ENCODE measurements around the gene RPL10. TPM values are rescaled to one million over a fixed set of nuclear protein-coding genes. Genes with fewer than 3 reads are reported as not detected.

The RPL10 gene
- total RNA-seq, 4 donors from 2014 or later: 4,372 to 6,501 (median 5,244) TPM

DNA sequence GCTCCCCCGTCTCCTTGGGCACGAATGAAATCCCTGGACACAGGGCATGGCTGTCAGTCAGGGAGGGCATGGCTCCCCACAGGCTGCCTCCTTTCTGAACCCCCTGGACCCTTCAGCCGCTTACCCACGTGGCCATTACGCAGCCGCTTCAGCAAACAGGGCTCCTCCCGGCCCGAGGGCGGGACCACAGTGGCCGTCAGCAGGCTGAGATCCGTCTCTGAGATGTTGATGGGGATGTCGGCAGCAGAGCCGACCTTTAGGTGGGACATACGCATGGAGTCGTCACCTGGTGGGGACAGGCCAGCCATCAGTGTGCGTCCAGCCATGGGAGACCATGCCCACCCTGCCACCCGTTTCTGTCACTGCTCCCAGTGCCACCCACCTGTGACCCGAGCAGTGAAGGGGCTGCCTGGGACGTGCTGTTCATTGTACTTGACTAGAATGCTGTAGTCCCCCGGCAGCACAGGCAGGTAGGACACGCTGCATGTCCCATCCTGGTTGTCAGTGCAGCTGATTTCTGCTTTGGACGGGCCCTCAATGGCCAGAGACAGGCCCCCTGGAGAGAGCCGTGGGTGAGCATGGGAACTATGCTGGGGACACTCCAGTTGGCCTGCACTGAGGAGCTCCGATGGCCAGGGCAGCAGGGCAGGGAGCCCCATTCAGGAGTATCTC lies 44.9 kb upstream of the RPL10 start:
- no peak for DNase-seq (ENCODE audit: low spot score in 2 of 2)
- Histone ChIP-seq H3K9me3 (no peaks in the 10 kb centered on the region), H3K4me3 (no peak overlapping the region), H3K4me1 (no peaks in the 10 kb centered on the region), H3K36me3 (peaks cover 0 to 100% (median 5%) of the 10 kb centered on the region in 3 donors), H3K27ac (no peak overlapping the region), H3K27me3 (no peaks in the 10 kb centered on the region)
- TF ChIP-seq POLR2A (IDR thresholded peaks at IDR 0.05) (no peak), EP300 (IDR thresholded peaks at IDR 0.05) (no peak)
- TF ChIP-seq, protein P1, sequence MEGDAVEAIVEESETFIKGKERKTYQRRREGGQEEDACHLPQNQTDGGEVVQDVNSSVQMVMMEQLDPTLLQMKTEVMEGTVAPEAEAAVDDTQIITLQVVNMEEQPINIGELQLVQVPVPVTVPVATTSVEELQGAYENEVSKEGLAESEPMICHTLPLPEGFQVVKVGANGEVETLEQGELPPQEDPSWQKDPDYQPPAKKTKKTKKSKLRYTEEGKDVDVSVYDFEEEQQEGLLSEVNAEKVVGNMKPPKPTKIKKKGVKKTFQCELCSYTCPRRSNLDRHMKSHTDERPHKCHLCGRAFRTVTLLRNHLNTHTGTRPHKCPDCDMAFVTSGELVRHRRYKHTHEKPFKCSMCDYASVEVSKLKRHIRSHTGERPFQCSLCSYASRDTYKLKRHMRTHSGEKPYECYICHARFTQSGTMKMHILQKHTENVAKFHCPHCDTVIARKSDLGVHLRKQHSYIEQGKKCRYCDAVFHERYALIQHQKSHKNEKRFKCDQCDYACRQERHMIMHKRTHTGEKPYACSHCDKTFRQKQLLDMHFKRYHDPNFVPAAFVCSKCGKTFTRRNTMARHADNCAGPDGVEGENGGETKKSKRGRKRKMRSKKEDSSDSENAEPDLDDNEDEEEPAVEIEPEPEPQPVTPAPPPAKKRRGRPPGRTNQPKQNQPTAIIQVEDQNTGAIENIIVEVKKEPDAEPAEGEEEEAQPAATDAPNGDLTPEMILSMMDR (IDR thresholded peaks at IDR 0.05): no peak
- 84 to 88% methylated on average over 6 to 22 of the region's 24 CpGs for WGBS, 2 donors

DNA sequence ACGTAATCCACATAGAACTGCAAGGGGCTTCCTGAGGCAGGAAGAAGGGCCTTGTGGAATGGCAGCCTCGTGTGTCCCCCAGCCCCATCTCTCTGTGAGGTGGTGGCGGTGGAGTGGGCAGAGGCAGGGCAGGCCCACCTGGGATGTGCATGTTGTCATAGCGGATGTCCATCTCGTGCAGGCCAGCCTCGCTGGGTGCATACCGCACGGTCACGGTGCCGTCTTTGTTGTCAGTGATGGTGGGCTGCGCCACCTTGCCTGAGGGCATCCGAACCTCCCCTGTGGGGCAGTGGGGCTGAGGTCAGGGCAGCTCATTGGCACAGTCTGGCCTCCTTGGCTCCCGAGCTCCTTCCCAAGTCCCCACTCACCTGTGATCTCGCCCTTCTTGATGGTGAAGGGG lies 44.2 kb upstream of the RPL10 start:
- no peak overlapping the region for H3K4me3 ChIP-seq
- no peak for TF ChIP-seq EP300 (IDR thresholded peaks at IDR 0.05)
- TF ChIP-seq POLR2A (IDR thresholded peaks at IDR 0.05): no peak
- TF ChIP-seq, protein P1 (IDR thresholded peaks at IDR 0.05): no peak
- no peaks in the 10 kb centered on the region for H3K4me1 ChIP-seq
- peaks cover 0 to 100% (median 6%) of the 10 kb centered on the region in 3 donors for H3K36me3 ChIP-seq
- no peak for DNase-seq (ENCODE audit: low spot score in 2 of 2)
- no peak overlapping the region for H3K27ac ChIP-seq
- 91 to 100% methylated on average over 2 to 11 of the region's 14 CpGs for WGBS, 2 donors
- no peaks in the 10 kb centered on the region for H3K9me3 ChIP-seq
- H3K27me3 ChIP-seq: no peaks in the 10 kb centered on the region

DNA sequence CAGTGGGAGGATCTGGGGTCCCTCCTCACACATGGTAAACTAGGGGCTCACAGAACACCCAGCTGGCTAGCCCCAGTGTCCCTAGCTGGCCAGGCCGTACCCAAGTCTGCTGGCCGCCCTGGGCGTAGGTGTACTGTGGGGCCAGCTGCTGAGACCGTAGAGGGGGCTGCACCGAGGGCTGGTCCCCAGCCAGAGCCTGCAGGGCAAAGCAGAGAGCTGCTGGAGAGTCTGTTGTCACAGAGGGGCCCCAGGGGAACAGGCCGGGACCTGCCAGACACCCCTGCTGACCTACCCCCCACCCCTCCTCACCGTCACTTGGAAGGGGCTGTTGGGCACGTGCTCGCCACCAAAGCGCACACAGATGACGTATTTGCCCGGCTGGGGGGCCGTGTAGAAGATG lies 43.7 kb upstream of the RPL10 start:
- DNase-seq (ENCODE audit: low spot score in 2 of 2): no peak
- Histone ChIP-seq H3K27ac (no peak overlapping the region), H3K4me3 (no peak overlapping the region), H3K36me3 (peaks cover 0 to 100% (median 8%) of the 10 kb centered on the region in 3 donors), H3K9me3 (no peaks in the 10 kb centered on the region), H3K27me3 (no peaks in the 10 kb centered on the region), H3K4me1 (no peaks in the 10 kb centered on the region)
- no peak for TF ChIP-seq EP300 (IDR thresholded peaks at IDR 0.05)
- TF ChIP-seq, protein P1 (IDR thresholded peaks at IDR 0.05): no peak
- TF ChIP-seq POLR2A (IDR thresholded peaks at IDR 0.05): no peak
- WGBS, 2 donors: 81% methylated on average over 7 of the region's 13 CpGs; no CpG with 5 or more reads in 1 of the 2 donors

DNA sequence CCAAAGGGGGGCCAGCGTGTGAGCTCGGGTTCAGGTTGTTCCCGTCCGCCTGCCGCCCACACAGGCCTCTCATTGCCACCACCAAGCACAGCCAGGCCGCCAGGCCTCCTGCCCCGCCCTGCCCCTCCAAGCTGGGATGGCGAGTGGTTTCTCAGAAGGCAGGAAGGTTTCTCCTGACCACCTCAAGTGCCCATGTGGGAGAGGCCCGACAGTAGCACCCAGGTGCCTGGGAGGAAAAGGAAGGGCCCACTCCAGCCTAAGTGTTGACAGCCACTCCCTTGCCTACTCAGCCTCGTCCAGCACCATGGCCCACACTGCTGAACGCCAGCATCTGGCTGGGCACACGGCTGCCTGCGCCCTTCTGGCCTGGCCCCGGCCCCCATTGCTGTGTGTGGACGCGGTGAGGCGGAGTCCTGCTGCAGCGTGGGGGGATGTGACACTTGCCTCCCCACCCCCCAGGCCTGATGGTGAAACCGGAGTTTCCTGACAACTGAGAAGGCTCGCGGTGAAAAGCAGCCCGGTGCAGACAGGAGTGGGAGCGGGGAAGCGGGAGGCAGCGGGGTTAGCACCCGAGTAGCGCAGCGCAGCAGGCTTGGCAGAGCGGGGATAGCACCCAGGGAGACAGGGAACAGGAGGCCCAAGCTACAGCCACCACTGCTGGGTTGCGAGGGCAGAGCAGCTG lies 42.9 kb upstream of the RPL10 start:
- no peak for DNase-seq (ENCODE audit: low spot score in 2 of 2)
- H3K9me3 ChIP-seq: no peaks in the 10 kb centered on the region
- peaks cover 0 to 100% (median 12%) of the 10 kb centered on the region in 3 donors for H3K36me3 ChIP-seq
- 78 to 89% methylated on average over 10 to 27 of the region's 30 CpGs for WGBS, 2 donors
- H3K4me3 ChIP-seq: no peak overlapping the region
- TF ChIP-seq EP300 (IDR thresholded peaks at IDR 0.05) (no peak), POLR2A (IDR thresholded peaks at IDR 0.05) (no peak)
- TF ChIP-seq, protein P1 (IDR thresholded peaks at IDR 0.05): no peak
- no peaks in the 10 kb centered on the region for H3K4me1 ChIP-seq
- no peaks in the 10 kb centered on the region for H3K27me3 ChIP-seq
- no peak overlapping the region for H3K27ac ChIP-seq

DNA sequence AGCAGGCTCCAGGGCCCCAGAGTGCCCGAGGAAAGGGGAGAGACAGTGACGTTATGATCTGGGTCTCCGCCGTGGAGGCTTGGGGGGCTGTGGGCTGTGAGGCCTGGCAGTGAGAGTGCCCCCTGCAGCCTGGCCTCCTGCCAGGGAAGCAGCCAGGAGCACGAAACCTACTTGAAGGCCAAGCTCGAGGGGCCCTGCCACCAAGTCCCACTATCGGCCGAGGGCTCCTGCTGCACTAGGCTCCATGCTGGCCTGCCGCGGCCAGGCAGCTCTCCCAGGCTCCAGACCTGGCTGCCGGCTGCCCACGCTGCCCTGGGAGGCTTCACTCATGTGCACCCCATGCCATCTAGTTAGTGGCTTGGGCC lies 42.4 kb upstream of the RPL10 start:
- no peak for DNase-seq (ENCODE audit: low spot score in 2 of 2)
- H3K9me3 ChIP-seq: no peaks in the 10 kb centered on the region
- H3K4me1 ChIP-seq: no peaks in the 10 kb centered on the region
- no peaks in the 10 kb centered on the region for H3K27me3 ChIP-seq
- no peak overlapping the region for H3K4me3 ChIP-seq
- WGBS, 2 donors: 43 to 72% methylated on average over 3 to 10 of the region's 12 CpGs
- H3K27ac ChIP-seq: no peak overlapping the region
- peaks cover 0 to 98% (median 12%) of the 10 kb centered on the region in 3 donors for H3K36me3 ChIP-seq
- TF ChIP-seq, protein P1 (IDR thresholded peaks at IDR 0.05): no peak
- TF ChIP-seq POLR2A (IDR thresholded peaks at IDR 0.05): no peak
- TF ChIP-seq EP300 (IDR thresholded peaks at IDR 0.05): no peak

Data from tibial nerve (tissue), 4 donors.